HS-27A (cell line): ENCODE data around the gene TK2.
"Not testable (repeated sequence)": the region's sequence is repeated elsewhere in the genome, so short reads cannot be mapped to it uniquely, and the experiment has no call there.

Source experiments
- DNase-seq: peaks from one replicate; pipeline ENCODE4 v3.0.0-alpha.2; 2012; ENCODE audit warnings: low read depth, missing footprints

Gene TK2

DNA sequence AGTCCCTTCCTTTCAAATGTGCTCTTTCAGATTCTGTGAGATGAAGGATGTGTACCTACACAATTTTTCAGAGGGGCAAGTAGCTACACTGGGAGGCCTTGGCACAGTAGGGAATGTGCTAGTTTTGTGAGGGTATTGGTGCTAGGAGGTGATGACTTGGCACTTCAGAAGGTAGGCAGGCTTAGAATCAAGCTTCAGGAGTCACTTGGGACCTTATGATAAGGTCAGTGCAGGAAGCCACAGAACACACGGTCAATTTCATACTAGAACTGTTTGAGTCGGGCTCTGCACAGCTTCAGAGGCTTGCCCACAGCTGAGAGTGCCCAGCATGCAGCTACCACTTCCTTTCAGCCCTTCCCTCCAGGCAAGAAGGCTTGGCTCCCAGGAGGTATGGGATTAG, 22.4 kb upstream of the TK2 start:
- DNase-seq = no peak

DNA sequence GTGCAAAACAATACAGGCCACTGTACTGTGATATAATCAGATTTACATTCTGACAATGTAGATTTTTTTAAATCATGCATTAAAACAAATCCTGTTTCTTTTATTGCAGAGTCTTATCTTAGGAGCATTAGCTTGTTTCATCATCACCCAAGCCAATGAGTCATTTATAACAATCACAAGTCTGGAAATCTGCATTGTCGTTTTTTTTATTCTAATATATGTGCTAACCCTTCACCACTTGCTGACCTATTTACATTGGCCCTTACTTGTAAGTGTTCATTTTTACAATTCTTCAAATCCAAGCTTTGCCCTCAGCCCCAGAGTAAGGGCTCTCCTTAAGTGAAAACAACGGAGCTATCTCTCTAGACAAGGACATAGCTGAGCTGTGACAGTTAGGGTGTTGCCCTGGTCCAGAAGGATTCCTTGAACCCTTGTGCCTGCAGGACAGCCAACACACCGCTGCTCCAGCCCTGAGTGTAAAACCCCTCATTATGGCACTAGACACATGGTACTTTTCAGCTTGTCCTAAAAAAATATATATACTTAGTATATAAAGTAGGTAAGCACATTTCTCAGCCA, 20.0 kb upstream of the TK2 start:
- no peak for DNase-seq

DNA sequence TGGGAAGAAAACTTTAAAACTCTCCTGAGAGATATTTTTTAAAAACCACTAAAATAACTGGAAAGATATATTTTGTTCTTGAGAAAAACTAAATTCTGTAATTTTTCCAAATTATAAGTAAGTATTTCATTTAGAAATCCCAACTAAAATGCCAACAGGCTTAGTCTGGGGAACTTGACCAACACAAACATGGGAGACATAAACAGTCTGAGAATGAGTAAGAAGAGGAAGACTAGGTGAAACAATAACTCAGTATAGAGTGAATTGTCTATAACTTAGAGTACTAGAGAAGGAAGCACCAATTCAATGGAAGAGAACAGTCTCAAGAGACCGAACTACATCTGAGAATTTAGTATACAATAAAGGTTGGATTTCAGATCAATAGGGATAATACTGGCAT, 19.2 kb upstream of the TK2 start:
- DNase-seq = no peak

- no peak for DNase-seq
These were observed 18.4 kb upstream of the TK2 start for GRCh38 chr16:66568355-66568754.

DNA sequence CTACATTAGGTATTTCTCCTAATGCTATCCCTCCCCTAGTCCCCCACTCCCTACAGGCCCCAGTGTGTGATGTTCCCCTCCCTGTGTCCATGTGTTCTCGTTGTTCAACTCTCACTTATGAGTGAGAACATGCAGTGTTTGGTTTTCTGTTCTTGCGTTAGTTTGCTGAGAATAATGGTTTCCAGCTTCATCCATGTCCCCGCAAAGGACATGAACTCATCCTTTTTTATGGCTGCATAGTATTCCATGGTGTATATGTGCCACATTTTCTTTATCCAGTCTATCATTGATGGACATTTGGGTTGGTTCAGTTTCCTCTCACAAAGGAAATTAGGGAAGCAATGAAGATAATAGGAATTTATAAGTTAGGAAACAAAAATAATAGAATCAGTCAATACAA, 17.3 kb upstream of the TK2 start:
- not testable (repeated sequence) for DNase-seq

GRCh38 chr16:66566051-66566901, 16.4 kb upstream of the TK2 start, which contains the start of gene CMTM1:
CMTM1 (plus strand) TSS chr16:66566439; CDS start chr16:66566514, 75 bp downstream.
- no peak for DNase-seq

GRCh38 chr16:66563574-66564334, 13.8 kb upstream of the TK2 start:
- no peak for DNase-seq

DNA sequence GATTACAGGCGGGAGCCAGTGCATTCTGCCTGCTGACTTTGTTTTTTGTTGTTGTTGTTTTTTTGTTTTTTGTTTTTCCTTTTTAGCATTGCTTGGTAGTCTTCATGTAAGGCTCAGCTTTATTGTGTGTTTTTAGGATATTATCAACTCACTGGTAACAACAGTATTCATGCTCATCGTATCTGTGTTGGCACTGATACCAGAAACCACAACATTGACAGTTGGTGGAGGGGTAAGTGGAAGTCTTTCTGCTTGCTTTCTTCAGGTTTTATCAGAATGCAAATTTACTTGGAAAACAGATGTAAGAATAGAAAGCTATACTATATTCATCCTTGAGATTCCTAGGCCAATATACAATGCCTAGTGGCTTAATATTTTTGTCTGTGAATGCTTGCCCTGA, 13.1 kb upstream of the TK2 start:
- DNase-seq = no peak

DNA sequence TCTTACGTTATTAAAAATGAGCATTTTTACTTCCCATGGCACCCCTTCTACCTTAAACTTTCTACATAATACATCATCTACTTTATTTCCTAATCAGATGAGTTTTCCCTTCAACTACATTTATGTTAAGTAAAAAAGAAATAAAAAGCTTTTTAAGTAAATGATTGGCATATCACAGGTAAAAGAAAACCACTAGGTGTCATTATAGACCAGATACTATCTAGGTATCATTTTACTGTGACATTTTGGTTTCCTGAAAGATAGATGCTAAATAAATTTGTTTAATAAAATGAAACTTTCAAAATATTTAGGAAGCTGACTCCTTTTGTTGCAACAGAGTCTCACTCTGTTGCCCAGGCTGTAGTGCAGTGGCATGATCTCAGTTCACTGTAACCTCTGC, 12.5 kb upstream of the TK2 start:
- no peak for DNase-seq

GRCh38 chr16:66561381-66562080, 11.6 kb upstream of the TK2 start:
- no peak for DNase-seq

DNA sequence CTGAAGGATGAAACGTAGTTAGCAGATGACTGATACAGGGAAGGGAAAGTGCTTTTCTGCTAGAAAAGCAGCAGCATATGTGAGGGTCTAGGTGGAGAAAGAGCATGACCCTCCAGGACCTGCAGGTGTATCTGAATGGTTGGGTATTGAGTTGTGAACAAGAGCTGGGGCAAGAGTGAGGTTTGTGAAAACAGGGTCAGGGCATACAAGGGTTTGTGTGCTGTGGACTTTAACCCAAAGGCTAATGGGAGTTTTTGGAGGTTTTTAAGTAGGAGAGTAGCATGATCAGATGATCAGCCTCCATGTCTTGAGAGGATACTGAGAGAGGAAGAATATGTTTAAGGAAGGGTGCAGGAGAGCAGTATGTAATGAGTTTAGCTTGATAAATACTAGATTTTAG, 10.2 kb upstream of the TK2 start:
- DNase-seq = no peak

GRCh38 chr16:66554495-66554894, 4.6 kb upstream of the TK2 start:
- no peak for DNase-seq

DNA sequence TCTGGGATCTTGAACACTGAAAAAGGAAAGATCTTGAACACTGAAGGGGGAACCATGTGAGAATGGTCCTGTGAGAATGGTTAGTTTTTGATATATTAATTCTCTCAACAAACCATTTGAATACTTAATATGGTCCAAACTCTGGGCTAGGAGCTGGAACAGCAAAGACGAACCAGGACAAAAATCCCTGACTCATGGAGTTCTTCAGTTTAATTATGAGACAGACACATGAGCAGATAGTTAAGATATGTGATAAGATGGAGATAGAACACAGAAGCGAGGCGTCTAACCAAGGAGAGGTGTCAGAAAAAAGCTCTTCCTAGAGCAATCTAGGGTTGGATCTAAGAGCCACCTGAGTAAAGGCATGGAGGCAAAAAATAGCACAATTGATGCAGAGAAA, 4.1 kb upstream of the TK2 start:
- no peak for DNase-seq

- no peak for DNase-seq
These were observed 3.3 kb upstream of the TK2 start for GRCh38 chr16:66553223-66553622.

DNA sequence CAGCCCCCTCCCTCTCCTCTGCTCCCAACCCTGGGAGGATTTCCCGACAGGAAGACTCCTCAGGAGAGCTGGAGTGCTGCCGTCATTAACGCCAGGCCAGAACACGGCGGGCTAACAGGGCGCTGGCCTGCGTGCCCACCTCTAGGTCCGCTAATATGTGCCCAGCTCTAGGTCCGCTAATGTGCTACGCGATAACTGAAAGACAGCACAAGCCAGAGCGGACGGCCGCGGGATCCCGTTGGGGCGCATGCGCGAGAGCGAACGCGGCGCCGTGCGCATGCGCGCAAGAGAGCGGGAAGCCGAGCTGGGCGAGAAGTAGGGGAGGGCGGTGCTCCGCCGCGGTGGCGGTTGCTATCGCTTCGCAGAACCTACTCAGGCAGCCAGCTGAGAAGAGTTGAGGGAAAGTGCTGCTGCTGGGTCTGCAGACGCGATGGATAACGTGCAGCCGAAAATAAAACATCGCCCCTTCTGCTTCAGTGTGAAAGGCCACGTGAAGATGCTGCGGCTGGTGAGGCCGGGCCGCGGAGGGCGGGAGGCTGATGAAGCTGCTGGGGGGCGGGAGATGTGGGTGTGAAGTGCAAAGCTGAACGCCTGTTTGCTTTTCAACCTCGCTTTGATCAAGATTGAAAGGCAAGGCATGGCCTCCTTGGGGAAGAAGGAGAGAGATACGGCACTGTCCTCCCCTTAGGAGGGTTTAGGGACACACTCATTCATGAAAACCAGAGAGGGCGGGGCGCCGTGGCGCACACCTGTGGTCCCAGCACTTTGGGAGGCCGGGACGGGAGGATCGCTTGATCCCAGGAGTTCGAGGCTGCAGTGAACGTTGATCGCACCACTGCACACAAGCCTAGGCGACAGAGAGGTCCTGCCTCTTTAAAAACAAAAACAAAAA, 2.6 kb upstream of the TK2 start, which contains the start of gene CKLF:
TSS of gene CKLF (plus strand) at position 291 of the 892 bp plus-strand sequence. CDS start at position 431, 140 bp downstream.
- DNase-seq = peak; percentile 85

DNA sequence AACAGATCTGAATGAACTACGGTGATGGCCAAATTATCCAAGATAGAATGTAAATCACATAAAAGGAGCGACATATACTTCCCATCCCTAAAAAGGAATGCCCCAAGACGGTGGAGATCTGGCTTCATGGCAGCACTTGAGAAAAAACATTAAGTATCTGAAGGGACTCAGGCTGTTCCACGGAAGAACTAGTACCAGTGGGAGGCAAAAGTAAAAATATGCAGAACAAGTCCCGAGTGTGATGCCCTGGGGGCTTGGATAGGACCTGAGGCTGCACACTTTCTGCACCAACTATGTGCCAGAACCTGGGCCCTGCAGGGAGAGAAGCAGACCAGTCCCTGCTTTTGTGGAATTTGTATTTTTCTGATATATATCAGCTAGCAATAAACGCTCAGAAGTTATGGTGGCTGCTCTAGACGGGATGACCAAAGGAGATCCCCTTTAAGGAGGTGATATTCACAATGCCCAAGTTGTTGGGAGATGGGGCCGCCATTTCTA, 1.9 kb upstream of the TK2 start:
- no peak for DNase-seq

DNA sequence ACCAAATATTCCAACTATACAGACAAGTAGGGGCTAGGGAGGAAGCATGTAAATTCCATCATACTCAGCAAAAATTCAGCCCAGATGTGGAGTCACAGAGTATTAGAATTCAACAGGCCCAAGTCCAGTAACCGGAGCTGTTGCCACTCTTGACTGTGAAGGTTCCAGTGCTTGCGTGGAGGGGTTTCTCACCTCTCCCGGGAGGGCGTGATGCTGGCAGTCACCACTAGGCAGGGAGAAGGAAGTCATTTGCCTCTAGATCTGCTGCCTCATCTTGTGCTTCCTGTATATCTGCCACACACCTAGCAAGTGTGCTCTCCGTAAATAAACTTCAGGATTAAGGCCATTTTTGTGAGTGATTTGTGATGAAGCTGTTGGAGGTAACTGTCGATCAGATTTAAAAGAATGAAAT, 1.4 kb upstream of the TK2 start:
- DNase-seq = no peak

- no peak for DNase-seq
These were observed 1.1 kb downstream of the TK2 start for GRCh38 chr16:66548868-66549267.

GRCh38 chr16:66548068-66548467, 1.9 kb downstream of the TK2 start:
- DNase-seq = no peak

DNA sequence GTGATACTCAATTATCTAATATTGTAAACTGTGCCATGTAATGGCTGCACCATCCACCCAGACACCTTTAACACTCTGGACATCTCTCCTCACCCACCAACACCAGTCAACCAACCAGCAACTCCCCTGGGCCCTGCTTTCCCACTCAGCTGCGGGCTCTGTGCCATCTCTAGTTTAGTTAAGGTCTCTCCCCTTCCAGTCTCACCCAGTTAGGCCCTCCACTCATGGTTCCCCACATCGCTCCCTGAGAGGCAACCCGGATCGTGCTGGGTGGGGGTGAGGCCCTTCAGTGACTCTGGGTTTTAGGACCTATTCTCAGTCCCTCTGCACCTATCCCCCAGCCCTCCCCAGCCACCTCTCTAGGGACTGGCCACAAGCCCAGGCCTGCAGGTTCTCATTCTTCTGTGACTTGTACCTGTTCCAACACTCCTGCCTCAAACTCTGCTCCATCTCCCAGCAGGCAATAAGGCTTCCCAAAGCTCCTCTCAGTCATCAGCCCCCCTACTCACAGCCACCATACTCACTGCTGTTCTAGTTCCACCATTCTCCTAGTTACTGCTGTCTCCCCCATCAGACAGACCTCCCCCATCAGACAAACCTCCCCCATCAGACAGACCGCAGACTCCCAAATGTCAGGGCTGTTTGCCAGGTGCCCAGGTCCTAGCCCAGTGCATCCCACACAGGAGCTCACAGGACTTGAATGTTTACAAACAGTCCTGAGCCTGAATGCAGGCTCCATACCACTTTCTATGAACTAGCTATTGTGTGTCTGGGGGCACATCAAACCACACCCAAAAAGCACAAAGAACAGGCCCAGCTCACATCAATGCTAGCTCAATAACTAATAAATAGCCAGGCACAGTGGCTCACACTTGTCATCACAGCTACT, 2.6 kb downstream of the TK2 start:
- DNase-seq = no peak
